H1 (cell line): Measurements from ENCODE around the gene PDHX. TPM values are rescaled to one million over a fixed set of nuclear protein-coding genes. Genes with fewer than 3 reads are reported as not detected.

ENCODE experiments used
- CTCF ChIA-PET: fragments of 300-600 bp; sonication (Branson Sonifier 250); formaldehyde crosslinking; loops from one replicate; lab custom pipeline; 2021; ENCODE audit not compliant: partially characterized antibody; lab: Charles Lee
- POLR2A ChIA-PET: fragments of 300-600 bp; sonication (Branson Sonifier 250); formaldehyde crosslinking; loops from one replicate; lab custom pipeline; 2021; ENCODE audit warnings: inconsistent platforms; ENCODE audit not compliant: partially characterized antibody; lab: Charles Lee
- DNase-seq, 2 experiments: peaks; one replicate each; pipeline versions ENCODE4 v3.0.0 to v3.0.0-alpha.2; 2010 to 2022; ENCODE audit warnings: low spot score in 2 of 2, low read depth in 1 of 2, mixed read lengths in 1 of 2
- FAIRE-seq: peaks from 2 replicates; lab custom pipeline; 2011; peaks lifted over from hg19 to GRCh38; lab: Jason Lieb, UNC
- H2AFZ ChIP-seq: 2 replicates; pipeline ENCODE4 v1.8.1; 2012; ENCODE audit warnings: low read length, inconsistent platforms
- H2AK5ac ChIP-seq: 2 replicates; pipeline ENCODE4 v1.6.1; 2013; ENCODE audit warnings: low read depth, low read length
- H2BK120ac ChIP-seq: replicated peaks from 2 replicates; pipeline ENCODE3; 2013; ENCODE audit warnings: low read depth, low read length, inconsistent platforms
- H2BK12ac ChIP-seq: 2 replicates; pipeline ENCODE4 v1.6.1; 2013; ENCODE audit warnings: low read depth, low read length
- H2BK15ac ChIP-seq: 2 replicates; pipeline ENCODE4 v1.6.1; 2013; ENCODE audit warnings: low read length
- H2BK20ac ChIP-seq: 2 replicates; pipeline ENCODE4 v1.6.1; 2013; ENCODE audit warnings: low read length
- H2BK5ac ChIP-seq: 2 replicates; pipeline ENCODE4 v1.6.1; 2013; ENCODE audit warnings: low read depth, low read length
- H3K14ac ChIP-seq: 2 replicates; pipeline ENCODE4 v1.6.1; 2013; ENCODE audit warnings: inconsistent platforms; ENCODE audit not compliant: insufficient read length
- H3K18ac ChIP-seq: 2 replicates; pipeline ENCODE4 v1.6.1; 2013; ENCODE audit warnings: low read length; ENCODE audit errors: extremely low read depth
- H3K23ac ChIP-seq: 2 replicates; pipeline ENCODE4 v1.6.1; 2013; ENCODE audit warnings: inconsistent platforms; ENCODE audit not compliant: insufficient read length
- H3K23me2 ChIP-seq: 2 replicates; pipeline ENCODE4 v1.6.1; 2013; ENCODE audit warnings: low read depth, low read length
- H3K27ac ChIP-seq: 2 replicates; pipeline ENCODE4 v1.6.1; 2011; ENCODE audit warnings: low read depth, low read length, inconsistent platforms
- H3K27me3 ChIP-seq, 4 experiments: replicated peaks in 1 of 4; 1 replicate in 1 of 4; 2 replicates in 3 of 4; pipeline versions ENCODE4 v1.6.1 to v1.8.1; 2011 to 2013; ENCODE audit warnings: low read length in 3 of 4, mild to moderate bottlenecking in 3 of 4, inconsistent platforms in 2 of 4, mixed read lengths in 2 of 4, moderate library complexity in 1 of 4; ENCODE audit not compliant: control insufficient read depth in 3 of 4, insufficient read depth in 3 of 4; ENCODE audit errors: extremely low read depth in 1 of 4
- H3K36me3 ChIP-seq, 4 experiments: 2 replicates each; pipeline versions ENCODE4 v1.6.1 to v1.8.1; 2011 to 2013; ENCODE audit warnings: mild to moderate bottlenecking in 4 of 4, low read length in 3 of 4, moderate library complexity in 2 of 4, control low read depth in 1 of 4, inconsistent platforms in 1 of 4; ENCODE audit not compliant: insufficient read depth in 4 of 4, control insufficient read depth in 2 of 4
- H3K4ac ChIP-seq: replicated peaks from 2 replicates; pipeline ENCODE3; 2013; ENCODE audit warnings: low read length, low read depth, mixed read lengths, inconsistent platforms; ENCODE audit not compliant: insufficient read length
- H3K4me1 ChIP-seq, 4 experiments: replicated peaks in 1 of 4; 1 replicate in 1 of 4; 2 replicates in 3 of 4; pipeline versions ENCODE4 v1.6.1 to v1.8.1; 2011 to 2013; ENCODE audit warnings: low read length in 3 of 4, inconsistent platforms in 2 of 4, mixed read lengths in 1 of 4; ENCODE audit not compliant: insufficient read depth in 4 of 4, control insufficient read depth in 3 of 4
- H3K4me2 ChIP-seq, 2 experiments: 2 replicates each; pipeline versions ENCODE4 v1.6.1 to v1.8.1; 2011 to 2013; ENCODE audit warnings: low read depth in 2 of 2, low read length in 2 of 2, control low read depth in 1 of 2, inconsistent platforms in 1 of 2, mild to moderate bottlenecking in 1 of 2; ENCODE audit not compliant: insufficient read depth in 1 of 2
- H3K4me3 ChIP-seq, 4 experiments: fragments of 200-600, 300-600 bp in 1 of 4; sonication (generic), shearing (Covaris generic), sonication (Bioruptor Twin) in 1 of 4; 2 replicates each; pipeline versions ENCODE4 v1.5.1 to v1.8.1; 2011 to 2016; ENCODE audit warnings: low read length in 4 of 4, low read depth in 3 of 4, control low read depth in 2 of 4, inconsistent platforms in 2 of 4, mild to moderate bottlenecking in 2 of 4, mixed read lengths in 1 of 4, moderate library complexity in 1 of 4; ENCODE audit not compliant: insufficient read depth in 2 of 4; ENCODE audit errors: extremely low read depth in 1 of 4
- H3K56ac ChIP-seq: replicated peaks from 2 replicates; pipeline ENCODE3; 2013; ENCODE audit warnings: low read depth, mild to moderate bottlenecking, mixed read lengths, low read length, inconsistent platforms; ENCODE audit not compliant: insufficient read length
- H3K79me1 ChIP-seq: 2 replicates; pipeline ENCODE4 v1.6.1; 2013; ENCODE audit warnings: low read depth, low read length, control low read depth
- H3K79me2 ChIP-seq, 2 experiments: 2 replicates each; pipeline versions ENCODE4 v1.6.1 to v1.8.1; 2012 to 2013; ENCODE audit warnings: low read length in 2 of 2, mild to moderate bottlenecking in 2 of 2, inconsistent platforms in 1 of 2; ENCODE audit not compliant: insufficient read depth in 2 of 2, control insufficient read depth in 1 of 2
- H3K9ac ChIP-seq, 4 experiments: replicated peaks in 1 of 4; 1 replicate in 1 of 4; 2 replicates in 3 of 4; pipeline versions ENCODE4 v1.6.1 to v1.8.1; 2011 to 2013; ENCODE audit warnings: low read depth in 3 of 4, low read length in 3 of 4, control low read depth in 2 of 4, mild to moderate bottlenecking in 2 of 4, moderate library complexity in 2 of 4, inconsistent platforms in 1 of 4; ENCODE audit errors: extremely low read depth in 1 of 4
- H3K9me3 ChIP-seq, 2 experiments: 2 replicates each; pipeline versions ENCODE4 v1.6.1 to v1.8.1; 2012 to 2013; ENCODE audit warnings: mild to moderate bottlenecking in 2 of 2, moderate library complexity in 2 of 2, control low read depth in 1 of 2, inconsistent platforms in 1 of 2, low read depth in 1 of 2, low read length in 1 of 2, mixed read lengths in 1 of 2; ENCODE audit not compliant: insufficient read depth in 2 of 2
- H4K20me1 ChIP-seq, 2 experiments: replicated peaks in 1 of 2; 2 replicates each; pipeline versions ENCODE3 to v1.8.1; 2011 to 2013; ENCODE audit warnings: inconsistent platforms in 2 of 2, low read length in 2 of 2, mild to moderate bottlenecking in 1 of 2; ENCODE audit not compliant: insufficient read depth in 2 of 2, control insufficient read depth in 1 of 2
- H4K5ac ChIP-seq: 2 replicates; pipeline ENCODE4 v1.6.1; 2013; ENCODE audit warnings: low read length, low read depth, mixed read lengths, inconsistent platforms; ENCODE audit not compliant: insufficient read length
- H4K8ac ChIP-seq: 2 replicates; pipeline ENCODE4 v1.8.0; 2013; ENCODE audit warnings: mild to moderate bottlenecking, moderate library complexity, low read length, inconsistent platforms; ENCODE audit not compliant: insufficient read depth; ENCODE audit errors: extremely low read depth
- H4K91ac ChIP-seq: replicated peaks from 2 replicates; pipeline ENCODE3; 2013; ENCODE audit warnings: low read length, mixed read lengths, inconsistent platforms; ENCODE audit not compliant: insufficient read length
- CBX5 ChIP-seq: fragments of 300-800, 300-1000 bp; sonication (generic); IDR thresholded peaks from 2 replicates; pipeline ENCODE4 v1.7.1; 2016; ENCODE audit warnings: antibody characterized with exemption, low read length, low read depth
- CBX8 ChIP-seq: fragments of 300-800, 300-1000 bp; sonication (generic); IDR thresholded peaks from 2 replicates; pipeline ENCODE4 v1.7.1; 2016; ENCODE audit warnings: low read depth, low read length, borderline replicate concordance
- JUN ChIP-seq: IDR thresholded peaks from 2 replicates; pipeline ENCODE4 v1.6.1; 2011; ENCODE audit warnings: low read depth, mild to moderate bottlenecking, improper control_type of control experiment, low read length
- RFX5 ChIP-seq: IDR thresholded peaks from 2 replicates; pipeline ENCODE4 v1.6.1; 2011; ENCODE audit warnings: low read depth, low read length, improper control_type of control experiment, borderline replicate concordance
- SRF ChIP-seq: IDR thresholded peaks from 2 replicates; pipeline ENCODE4 v1.6.1; 2011; ENCODE audit warnings: mild to moderate bottlenecking, low read depth, low read length, moderate library complexity
- WGBS, 2 experiments: shearing (Covaris generic) in 1 of 2; methylation state at CpG; one replicate each; pipeline versions ENCODE4 v1.1.6 to v1.1.7; 2013 to 2015; ENCODE audit warnings: low lambda C conversion rate in 2 of 2, mixed read lengths in 2 of 2, inconsistent platforms in 1 of 2, low coverage in 1 of 2, missing lambda C conversion rate in 1 of 2; ENCODE audit not compliant: insufficient replicate concordance in 2 of 2, insufficient coverage in 1 of 2, insufficient read length in 1 of 2; ENCODE audit errors: extremely low coverage in 1 of 2, missing lambda C conversion rate in 1 of 2; 5-methylcytosine and 5-hydroxymethylcytosine counted together
- polyA plus RNA-seq, 7 experiments: library from polyadenylated mRNA; depleted of rRNA in 3 of 7; stranded (reverse) in 5 of 7; unstranded in 2 of 7; fragments of >200 nt in 5 of 7; fragments of 200-250 nt in 2 of 7; gene quantifications; 1 replicate in 5 of 7; 2 replicates in 1 of 7; 4 replicates in 1 of 7; pipeline versions ENCODE4 v1.2.1 to v1.2.3, GENCODE V29; 2011 to 2013; ENCODE audit warnings: missing spikeins in 2 of 7, mixed read lengths in 2 of 7
- total RNA-seq: library from RNA; stranded (reverse); fragmentation: NEBNext Ultra II Directional; extraction: Animal tissue kit (Norgen Biotek cat#: 25700); gene quantifications from 2 replicates; pipeline ENCODE4 v1.2.1, GENCODE V29; 2021

Gene PDHX
- total and polyA plus RNA-seq, 2 of the 8 experiments (the other 6 are each of a cell fraction or from before 2014, with no cell fraction given), result 12.4 to 51.9 TPM

- Histone ChIP-seq H3K9ac (no peak overlapping the region), H2AFZ (no peak overlapping the region), H4K20me1 (peaks cover 0 to 1% of the 10 kb centered on the region in 2 experiments), H3K56ac (no peak overlapping the region), H4K91ac (no peak overlapping the region), H3K4ac (no peak overlapping the region), H4K5ac (no peak overlapping the region), H3K4me2 (no peak overlapping the region), H2BK12ac (no peak overlapping the region), H3K79me2 (0 out of 4 replicates have a peak, but pooled peaks cover 0 to 2% of the 10 kb centered on the region in 2 experiments), H3K23me2 (no peaks in the 10 kb centered on the region), H3K14ac (no peak overlapping the region), H3K27ac (no peak overlapping the region), H2BK120ac (no peak overlapping the region), H2BK20ac (no peak overlapping the region), H3K27me3 (no peaks in the 10 kb centered on the region), H3K79me1 (no peaks in the 10 kb centered on the region), H2BK15ac (no peak overlapping the region), H3K23ac (no peak overlapping the region), H3K9me3 (0 out of 4 replicates have a peak, but pooled peaks cover 0 to 3% of the 10 kb centered on the region in 2 experiments), H2AK5ac (no peak overlapping the region), H3K36me3 (no peaks in the 10 kb centered on the region; a peak in 1 of 8 replicates), H3K4me3 (no peak overlapping the region), H4K8ac (no peak overlapping the region), H3K18ac (no peak overlapping the region), H2BK5ac (no peak overlapping the region), H3K4me1 (no peaks in the 10 kb centered on the region)
- FAIRE-seq (no peak), DNase-seq (no peak)
- 86% methylated on average over 3 of the region's 3 CpGs; no CpG with 5 or more reads in 1 of the 2 experiments for WGBS, 2 experiments
- TF ChIP-seq CBX8 (no peak), RFX5 (no peak), CBX5 (no peak), JUN (no peak), SRF (no peak)
- ChIA-PET POLR2A (no interaction called here), CTCF (interaction anchor here (0.9 to 5.5 kb wide), 17 partner anchors 8 to 502 kb away, joined by 3 to 48 read pairs (median 5); partner anchors contain the start of gene ELF5)
Observed at GRCh38 chr11:34891611-34892010, 24.8 kb upstream of the PDHX start.
